Measurements from ENCODE around the gene C9orf72.

C9orf72 gene

DNA sequence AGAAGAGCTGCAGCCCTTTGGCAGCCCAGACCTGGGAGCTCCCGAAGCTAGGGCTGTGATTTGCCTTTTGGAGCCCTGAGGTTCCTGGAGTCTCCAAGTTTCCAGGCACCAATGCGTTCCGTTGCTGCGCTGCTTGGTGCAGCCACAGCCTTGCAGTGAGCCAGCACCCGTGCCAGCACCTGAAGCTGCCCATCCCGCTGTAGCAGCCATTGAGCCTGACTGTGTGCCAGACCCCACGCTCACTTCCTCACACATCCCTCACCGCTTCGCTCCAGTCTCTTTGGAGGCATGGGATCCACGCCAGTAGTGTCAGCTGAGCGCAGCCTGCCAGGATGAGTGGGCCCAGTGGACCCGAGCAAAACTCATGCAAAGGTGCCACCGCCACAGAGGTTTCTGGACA lies 22.5 kb upstream of the C9orf72 start:
- no peak for DNase-seq (ENCODE audit: low read depth)
- TF ChIP-seq CTCF (IDR thresholded peaks at IDR 0.05; ENCODE audit: control insufficient read depth, extremely low read depth, insufficient read depth) = no peak
- no peak overlapping the region for H3K4me3 ChIP-seq (ENCODE audit: low read depth, low read length)

GRCh38 chr9:27591672-27592071 lies 18.4 kb upstream of the C9orf72 start:
- no peak overlapping the region for H3K4me3 ChIP-seq (ENCODE audit: low read depth, low read length)
- DNase-seq (ENCODE audit: low read depth) = no peak
- TF ChIP-seq CTCF (IDR thresholded peaks at IDR 0.05; ENCODE audit: control insufficient read depth, extremely low read depth, insufficient read depth) = no peak

- TF ChIP-seq CTCF (IDR thresholded peaks at IDR 0.05; ENCODE audit: control insufficient read depth, extremely low read depth, insufficient read depth) = no peak
- H3K4me3 ChIP-seq (ENCODE audit: low read depth, low read length) = no peak overlapping the region
- DNase-seq (ENCODE audit: low read depth) = no peak
Observed at GRCh38 chr9:27591093-27591492, 17.8 kb upstream of the C9orf72 start.

GRCh38 chr9:27590651-27591050 lies 17.4 kb upstream of the C9orf72 start:
- TF ChIP-seq CTCF (IDR thresholded peaks at IDR 0.05; ENCODE audit: control insufficient read depth, extremely low read depth, insufficient read depth) = no peak
- no peak for DNase-seq (ENCODE audit: low read depth)
- H3K4me3 ChIP-seq (ENCODE audit: low read depth, low read length) = no peak overlapping the region

DNA sequence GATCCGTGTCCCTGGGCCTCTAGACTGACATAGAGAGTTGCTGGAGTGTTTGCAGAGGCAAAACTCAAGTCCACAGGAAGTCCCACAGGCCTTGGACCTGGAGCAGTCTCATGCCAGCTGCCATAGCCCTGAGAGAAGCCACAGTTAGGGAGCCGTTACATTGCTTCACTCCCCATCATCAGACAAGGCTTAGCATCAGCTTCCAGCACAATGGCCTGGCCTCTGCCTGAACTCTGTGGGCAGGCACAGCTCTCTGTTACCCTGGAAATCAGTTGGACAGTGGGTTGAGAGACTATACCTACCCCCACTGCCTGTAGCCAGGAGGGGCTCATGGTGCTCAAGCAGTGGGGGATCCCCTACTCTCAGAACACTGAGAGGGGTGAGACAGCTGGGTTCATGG lies 16.2 kb upstream of the C9orf72 start:
- no peak overlapping the region for H3K4me3 ChIP-seq (ENCODE audit: low read depth, low read length)
- no peak for TF ChIP-seq CTCF (IDR thresholded peaks at IDR 0.05; ENCODE audit: control insufficient read depth, extremely low read depth, insufficient read depth)
- DNase-seq (ENCODE audit: low read depth) = no peak

- no peak for TF ChIP-seq CTCF (IDR thresholded peaks at IDR 0.05; ENCODE audit: control insufficient read depth, extremely low read depth, insufficient read depth)
- DNase-seq (ENCODE audit: low read depth) = no peak
- no peak overlapping the region for H3K4me3 ChIP-seq (ENCODE audit: low read depth, low read length)
Observed at GRCh38 chr9:27586304-27586703, 13.0 kb upstream of the C9orf72 start.

DNA sequence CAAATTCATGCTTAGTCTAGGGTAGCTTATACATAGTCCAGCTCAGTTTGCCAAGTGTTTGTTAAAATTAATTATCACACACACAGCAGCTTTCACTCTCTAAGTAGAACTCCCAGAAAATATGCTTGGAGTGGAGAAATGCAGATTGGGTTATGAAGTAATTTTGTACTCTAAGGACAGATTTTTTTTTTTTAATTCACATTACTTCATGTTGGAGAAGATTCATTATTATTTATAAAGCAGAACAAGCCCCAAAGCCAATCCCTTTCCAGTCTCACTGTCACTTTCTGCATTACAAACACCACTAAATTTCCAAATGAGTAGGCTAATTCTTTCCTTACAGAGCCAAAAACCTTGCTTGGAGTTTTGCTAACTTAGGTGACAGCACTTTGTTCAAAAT lies 11.7 kb upstream of the C9orf72 start:
- TF ChIP-seq CTCF (IDR thresholded peaks at IDR 0.05; ENCODE audit: control insufficient read depth, extremely low read depth, insufficient read depth) = no peak
- H3K4me3 ChIP-seq (ENCODE audit: low read depth, low read length) = no peak overlapping the region
- DNase-seq (ENCODE audit: low read depth) = no peak

Data from LNCaP clone FGC (cell line).